Esophagus squamous epithelium (tissue), 5 donors: Measurements from ENCODE around the gene C8B. TPM values are rescaled to one million over a fixed set of nuclear protein-coding genes. Genes with fewer than 3 reads are reported as not detected.

Experiments
- DNase-seq: peaks from one replicate; lab custom pipeline; 2025; lab: John Stamatoyannopoulos, UW
- H3K27ac ChIP-seq, 4 donors: fragments of 200-600 bp; sonication (generic); one replicate each; pipeline ENCODE4 v1.5.1; 2016 to 2019; ENCODE audit warnings: mild to moderate bottlenecking in 1 of 4
- H3K27me3 ChIP-seq, 4 donors: fragments of 200-600 bp; sonication (generic); 1 replicate in 3 of 4; 2 replicates in 1 of 4; pipeline versions ENCODE4 v1.5.1 to v1.6.0; 2017 to 2021; ENCODE audit warnings: antibody characterized with exemption in 1 of 4
- H3K36me3 ChIP-seq, 3 donors: fragments of 200-600 bp; sonication (generic); one replicate each; pipeline ENCODE4 v1.5.1; 2016 to 2019
- H3K4me1 ChIP-seq, 3 donors: fragments of 200-600 bp; sonication (generic); one replicate each; pipeline ENCODE4 v1.5.1; 2017 to 2019
- H3K4me3 ChIP-seq, 4 donors: fragments of 200-600 bp; sonication (generic); 1 replicate in 3 of 4; 2 replicates in 1 of 4; pipeline ENCODE4 v1.5.1; 2016 to 2019; ENCODE audit warnings: mild to moderate bottlenecking in 2 of 4, moderate library complexity in 1 of 4
- H3K9me3 ChIP-seq, 3 donors: fragments of 200-600 bp; sonication (generic); one replicate each; pipeline ENCODE4 v1.5.1; 2016 to 2019
- CTCF ChIP-seq, 6 experiments: fragments of 450-650 bp in 4 of 6; fragments of 200-600 bp in 2 of 6; sonication (generic) in 2 of 6; IDR thresholded peaks; one replicate each; pipeline ENCODE4 v1.5.1; 2016 to 2019; ENCODE audit warnings: antibody characterized with exemption in 6 of 6, mild to moderate bottlenecking in 4 of 6, moderate library complexity in 4 of 6
- POLR2A ChIP-seq, 4 donors: fragments of 450-650 bp; IDR thresholded peaks; one replicate each; pipeline ENCODE4 v1.6.1; 2017; ENCODE audit warnings: antibody characterized with exemption in 4 of 4, mild to moderate bottlenecking in 4 of 4, moderate library complexity in 3 of 4
- WGBS, 2 donors: methylation state at CpG; one replicate each; pipeline ENCODE4 v1.1.5; 2018; 5-methylcytosine and 5-hydroxymethylcytosine counted together
- intact Hi-C: fragments of 100-400 bp; cut with DNase I; formaldehyde crosslinking; loops from one replicate; pipeline ENCODE4 v1.15.0; 2022
- total RNA-seq, 4 donors: library from RNA; depleted of rRNA; stranded (reverse); fragments of >200 nt; gene quantifications; one replicate each; pipeline ENCODE4 v1.1.0, GENCODE V29; 2016
- donor health status: DM: yes; HTN: yes; CAD: no.

C8B gene
- total RNA-seq, 4 donors from 2014 or later: 0.30 TPM; not detected in 3

- Histone ChIP-seq H3K27ac (no peak overlapping the region), H3K27me3 (no peaks in the 10 kb centered on the region), H3K9me3 (no peaks in the 10 kb centered on the region), H3K4me3 (no peak overlapping the region), H3K36me3 (no peaks in the 10 kb centered on the region), H3K4me1 (no peaks in the 10 kb centered on the region)
- TF ChIP-seq POLR2A (IDR thresholded peaks at IDR 0.05) (no peak), CTCF (IDR thresholded peaks at IDR 0.05) (no peak)
- intact Hi-C loops: no loop called here
- WGBS, 2 donors: 77 to 78% methylated on average over 3 of the region's 3 CpGs
- DNase-seq: no peak
These were observed 75.6 kb downstream of the C8B start for GRCh38 chr1:56890229-56890628.

- H3K4me1 ChIP-seq: no peaks in the 10 kb centered on the region
- intact Hi-C loops: no loop called here
- no peaks in the 10 kb centered on the region for H3K36me3 ChIP-seq
- H3K27me3 ChIP-seq: no peaks in the 10 kb centered on the region
- H3K9me3 ChIP-seq: no peaks in the 10 kb centered on the region
- H3K4me3 ChIP-seq: no peak overlapping the region
- WGBS, 2 donors: 84 to 92% methylated on average over 6 of the region's 6 CpGs
- H3K27ac ChIP-seq: no peak overlapping the region
- TF ChIP-seq CTCF (IDR thresholded peaks at IDR 0.05) (no peak), POLR2A (IDR thresholded peaks at IDR 0.05) (no peak)
- DNase-seq: no peak
These were observed 84.4 kb downstream of the C8B start for GRCh38 chr1:56881417-56881816.

- no peaks in the 10 kb centered on the region for H3K36me3 ChIP-seq
- no peak overlapping the region for H3K4me3 ChIP-seq
- no peak overlapping the region for H3K27ac ChIP-seq
- 47 to 64% methylated on average over 1 of the region's 1 CpG for WGBS, 2 donors
- intact Hi-C loops: no loop called here
- no peaks in the 10 kb centered on the region for H3K9me3 ChIP-seq
- TF ChIP-seq CTCF (IDR thresholded peaks at IDR 0.05): no peak
- no peak for TF ChIP-seq POLR2A (IDR thresholded peaks at IDR 0.05)
- no peaks in the 10 kb centered on the region for H3K27me3 ChIP-seq
- H3K4me1 ChIP-seq: no peaks in the 10 kb centered on the region
- DNase-seq: no peak
These were observed 85.0 kb downstream of the C8B start for GRCh38 chr1:56880774-56881173.

Other genes starting within 250 kb of the C8B start
- under 1 TPM in 1 of 4 donors, not detected in 3; under 0.01 TPM for gene FYB2, start 146.6 kb downstream of the C8B start, total RNA-seq
- not detected for gene C8A, start 111.2 kb downstream of the C8B start, total RNA-seq